ENCODE data around the gene TRIM7.

GRCh38 chr5:181197326-181197951 is 7.6 kb downstream of the TRIM7 start:
- TF ChIP-seq, protein P1, sequence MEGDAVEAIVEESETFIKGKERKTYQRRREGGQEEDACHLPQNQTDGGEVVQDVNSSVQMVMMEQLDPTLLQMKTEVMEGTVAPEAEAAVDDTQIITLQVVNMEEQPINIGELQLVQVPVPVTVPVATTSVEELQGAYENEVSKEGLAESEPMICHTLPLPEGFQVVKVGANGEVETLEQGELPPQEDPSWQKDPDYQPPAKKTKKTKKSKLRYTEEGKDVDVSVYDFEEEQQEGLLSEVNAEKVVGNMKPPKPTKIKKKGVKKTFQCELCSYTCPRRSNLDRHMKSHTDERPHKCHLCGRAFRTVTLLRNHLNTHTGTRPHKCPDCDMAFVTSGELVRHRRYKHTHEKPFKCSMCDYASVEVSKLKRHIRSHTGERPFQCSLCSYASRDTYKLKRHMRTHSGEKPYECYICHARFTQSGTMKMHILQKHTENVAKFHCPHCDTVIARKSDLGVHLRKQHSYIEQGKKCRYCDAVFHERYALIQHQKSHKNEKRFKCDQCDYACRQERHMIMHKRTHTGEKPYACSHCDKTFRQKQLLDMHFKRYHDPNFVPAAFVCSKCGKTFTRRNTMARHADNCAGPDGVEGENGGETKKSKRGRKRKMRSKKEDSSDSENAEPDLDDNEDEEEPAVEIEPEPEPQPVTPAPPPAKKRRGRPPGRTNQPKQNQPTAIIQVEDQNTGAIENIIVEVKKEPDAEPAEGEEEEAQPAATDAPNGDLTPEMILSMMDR (IDR thresholded peaks at IDR 0.05): no peak
- TF ChIP-seq POLR2A (IDR thresholded peaks at IDR 0.05): no peak

All from adrenal gland (tissue), 5 donors.